OCI-LY7 (cell line): ENCODE measurements around the gene MRPL11. TPM values are rescaled to one million over a fixed set of nuclear protein-coding genes. Genes with fewer than 3 reads are reported as not detected.

Experiments used
- BruUV-seq: library from RNA; stranded (reverse); fragments of 400-500 nt; replicated peaks from 2 replicates; lab custom pipeline; 2021; lab: Mats Ljungman, UMichigan
- CTCF ChIA-PET: fragments of 300-600 bp; sonication (Branson Sonifier 250); formaldehyde crosslinking; loops from one replicate; lab custom pipeline; 2022; ENCODE audit warnings: antibody characterized with exemption; ENCODE audit not compliant: unreplicated experiment; lab: Charles Lee
- POLR2A ChIA-PET: fragments of 300-600 bp; sonication (Branson Sonifier 250); formaldehyde crosslinking; loops from one replicate; lab custom pipeline; 2022; ENCODE audit warnings: antibody characterized with exemption; lab: Charles Lee
- DNase-seq: peaks from one replicate; pipeline ENCODE4 v3.0.0-alpha.2; 2015; ENCODE audit warnings: low spot score
- H2AFZ ChIP-seq: fragments of 200-600 bp; sonication (generic), shearing (Covaris generic); 2 replicates; pipeline ENCODE4 v1.6.1; 2014; ENCODE audit warnings: mild to moderate bottlenecking, antibody characterized with exemption, low read length, moderate library complexity
- H3K27ac ChIP-seq: fragments of 200-600 bp; sonication (generic); 2 replicates; pipeline ENCODE4 v1.5.1; 2014; ENCODE audit warnings: mixed run types, low read depth, mild to moderate bottlenecking, moderate library complexity, low read length, inconsistent platforms; ENCODE audit not compliant: poor library complexity, severe bottlenecking
- H3K36me3 ChIP-seq: fragments of 200-600 bp; sonication (generic); 2 replicates; pipeline ENCODE4 v1.6.1; 2014; ENCODE audit warnings: mild to moderate bottlenecking, antibody characterized with exemption, low read length, moderate library complexity, mixed read lengths; ENCODE audit not compliant: insufficient read depth
- H3K4me1 ChIP-seq: fragments of 200-600 bp; sonication (generic); 2 replicates; pipeline ENCODE4 v1.5.1; 2014; ENCODE audit warnings: mild to moderate bottlenecking, low read length; ENCODE audit not compliant: insufficient read depth, poor library complexity, severe bottlenecking
- H3K4me2 ChIP-seq: fragments of 200-600 bp; sonication (generic); 2 replicates; pipeline ENCODE4 v1.6.1; 2014; ENCODE audit warnings: mild to moderate bottlenecking, low read length
- H3K4me3 ChIP-seq: fragments of 200-600 bp; sonication (generic); 2 replicates; pipeline ENCODE4 v1.5.1; 2014; ENCODE audit warnings: mild to moderate bottlenecking, low read depth, low read length; ENCODE audit not compliant: poor library complexity, severe bottlenecking
- H3K79me2 ChIP-seq: fragments of 200-600 bp; sonication (generic); 2 replicates; pipeline ENCODE4 v1.6.1; 2016; ENCODE audit warnings: low read depth, mild to moderate bottlenecking, low read length, moderate library complexity, mixed read lengths; ENCODE audit not compliant: insufficient read depth
- H3K9me2 ChIP-seq: fragments of 200-600 bp; sonication (generic); 2 replicates; pipeline ENCODE4 v1.6.1; 2016; ENCODE audit warnings: mild to moderate bottlenecking, low read length, mixed read lengths; ENCODE audit not compliant: insufficient read depth
- H3K9me3 ChIP-seq: fragments of 200-600 bp; sonication (generic); 2 replicates; pipeline ENCODE4 v1.6.1; 2014; ENCODE audit warnings: mild to moderate bottlenecking, mixed run types, low read length, mixed read lengths
- H4K20me1 ChIP-seq: fragments of 200-600 bp; sonication (generic); 2 replicates; pipeline ENCODE4 v1.6.1; 2014; ENCODE audit warnings: mild to moderate bottlenecking, antibody characterized with exemption, low read length, moderate library complexity, mixed read lengths; ENCODE audit not compliant: insufficient read depth
- CTCF ChIP-seq: fragments of 200-600 bp; sonication (generic); conservative IDR thresholded peaks from 2 replicates; pipeline ENCODE4 v1.5.1; 2014; ENCODE audit warnings: mild to moderate bottlenecking, antibody characterized with exemption, low read length, moderate library complexity, mixed read lengths
- EZH2phosphoT487 ChIP-seq: fragments of 200-600 bp; sonication (generic); IDR thresholded peaks from 2 replicates; pipeline ENCODE4 v1.6.1; 2018; ENCODE audit warnings: low read depth, borderline replicate concordance, mild to moderate bottlenecking, mixed run types, antibody characterized with exemption, low read length, moderate library complexity, mixed read lengths
- intact Hi-C: fragments of 100-400 bp; cut with micrococcal nuclease; formaldehyde crosslinking; loops from one replicate; pipeline ENCODE4 v1.10.0; 2022; ENCODE audit not compliant: unreplicated experiment
- total RNA-seq, 2 experiments: library from RNA; depleted of rRNA in 1 of 2; stranded (reverse); fragments of >200 nt in 1 of 2; shearing (Covaris generic) in 1 of 2; gene quantifications; 2 replicates each; pipeline ENCODE4 v1.2.3, GENCODE V29; 2014 to 2022

Gene MRPL11
- total RNA-seq, 2 experiments from 2014 or later = 88.6 to 101 TPM

DNA sequence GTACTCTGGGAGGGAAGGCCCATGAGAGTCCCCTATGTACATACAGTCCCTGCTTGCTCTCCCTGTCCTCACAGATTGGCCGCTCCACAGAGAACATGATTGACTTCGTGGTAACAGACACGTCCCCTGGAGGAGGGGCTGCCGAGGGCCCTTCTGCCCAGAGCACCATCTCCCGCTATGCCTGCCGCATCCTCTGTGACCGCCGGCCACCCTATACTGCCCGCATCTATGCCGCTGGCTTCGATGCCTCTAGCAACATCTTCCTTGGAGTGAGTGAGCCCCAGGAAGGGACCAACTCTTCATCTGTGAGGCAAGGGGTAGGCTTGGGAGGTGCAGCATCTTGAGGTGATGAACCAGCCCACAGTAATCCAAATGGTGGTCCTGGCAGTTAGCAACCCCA lies 34.5 kb upstream of the MRPL11 start:
- no peaks in the 10 kb centered on the region for H4K20me1 ChIP-seq
- no peaks in the 10 kb centered on the region for H3K4me1 ChIP-seq
- H3K79me2 ChIP-seq = no peaks in the 10 kb centered on the region
- H3K9me3 ChIP-seq = no peaks in the 10 kb centered on the region
- H3K36me3 ChIP-seq = no peaks in the 10 kb centered on the region
- H3K27ac ChIP-seq = no peak overlapping the region
- no peak for TF ChIP-seq CTCF
- no peak for TF ChIP-seq EZH2phosphoT487
- no peaks in the 10 kb centered on the region for H3K9me2 ChIP-seq
- ChIA-PET POLR2A (no interaction called here), CTCF (no interaction called here)
- intact Hi-C loops = no loop called here
- no peak overlapping the region for H3K4me3 ChIP-seq
- no peak overlapping the region for H2AFZ ChIP-seq
- no peak overlapping the region for H3K4me2 ChIP-seq
- no peak for DNase-seq
- no TSS peak for BruUV-seq

DNA sequence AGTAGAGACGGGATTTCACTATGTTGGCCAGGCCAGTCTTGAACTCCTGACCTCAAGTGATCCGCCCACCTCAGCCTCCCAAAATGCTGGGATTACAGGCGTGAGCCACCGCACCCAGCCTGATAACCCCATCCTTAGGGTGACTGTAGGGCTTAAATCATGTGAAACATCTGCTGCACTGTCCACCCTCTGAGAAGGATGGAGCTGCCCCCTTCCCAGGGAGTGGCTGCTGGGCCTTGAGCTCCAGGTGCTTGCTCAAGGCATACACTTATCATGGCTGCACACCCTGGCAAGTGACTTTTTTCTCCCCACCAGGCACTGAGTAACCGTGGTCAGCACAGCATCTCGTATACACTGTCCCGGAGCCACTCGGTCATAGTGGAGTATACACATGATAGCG lies 33.4 kb upstream of the MRPL11 start:
- POLR2A ChIA-PET = interaction anchor here (0.9 kb wide), 1 partner anchor 8 kb away, joined by 4 read pairs; the partner anchor contains the start of gene DPP3
- peaks cover 7% of the 10 kb centered on the region for H3K4me1 ChIP-seq
- no peak overlapping the region for H3K4me3 ChIP-seq
- H3K27ac ChIP-seq = no peak overlapping the region
- no peaks in the 10 kb centered on the region for H3K36me3 ChIP-seq
- no TSS peak for BruUV-seq
- CTCF ChIA-PET = no interaction called here
- H3K9me3 ChIP-seq = no peaks in the 10 kb centered on the region
- no peak overlapping the region for H3K4me2 ChIP-seq
- H4K20me1 ChIP-seq = no peaks in the 10 kb centered on the region
- H3K79me2 ChIP-seq = no peaks in the 10 kb centered on the region
- H2AFZ ChIP-seq = no peak overlapping the region
- no peak for TF ChIP-seq EZH2phosphoT487
- no peak for TF ChIP-seq CTCF
- H3K9me2 ChIP-seq = no peaks in the 10 kb centered on the region
- DNase-seq = no peak
- intact Hi-C loops = no loop called here

- Histone ChIP-seq H3K36me3 (no peaks in the 10 kb centered on the region), H3K4me3 (no peak overlapping the region), H3K4me2 (no peak overlapping the region), H3K9me2 (no peaks in the 10 kb centered on the region), H3K79me2 (no peaks in the 10 kb centered on the region), H3K4me1 (peaks cover 10% of the 10 kb centered on the region), H3K27ac (no peak overlapping the region), H3K9me3 (no peaks in the 10 kb centered on the region), H2AFZ (no peak overlapping the region), H4K20me1 (no peaks in the 10 kb centered on the region)
- DNase-seq = no peak
- BruUV-seq = no TSS peak
- intact Hi-C loops = no loop called here
- ChIA-PET POLR2A (interaction anchor here (0.6 to 0.9 kb wide), 3 partner anchors 9 to 1144 kb away, joined by 3 to 4 read pairs (median 4); partner anchors contain the start of gene DPP3), CTCF (no interaction called here)
- no peak for TF ChIP-seq CTCF
- TF ChIP-seq EZH2phosphoT487 = no peak
Observed at GRCh38 chr11:66471142-66471541, 32.5 kb upstream of the MRPL11 start.
